ENCODE data around the gene NRM.

Gene NRM

GRCh38 chr6:30681766-30682142 lies 9.0 kb downstream of the NRM start (continued):
- TF ChIP-seq CSDC2 (CRISPR knock-in tag; IDR thresholded peaks at IDR 0.05) (no peak), RARB (CRISPR knock-in tag; IDR thresholded peaks at IDR 0.05) (no peak), PPARA (CRISPR knock-in tag; IDR thresholded peaks at IDR 0.05; ENCODE audit: borderline replicate concordance) (no peak), ZFP3 (CRISPR knock-in tag; IDR thresholded peaks at IDR 0.05) (no peak)

GRCh38 chr6:30679765-30680535 lies 10.8 kb downstream of the NRM start:
- TF ChIP-seq ISL1 (CRISPR knock-in tag; IDR thresholded peaks at IDR 0.05) (no peak), ZC3H10 (CRISPR knock-in tag; IDR thresholded peaks at IDR 0.05) (no peak), OSR1 (CRISPR knock-in tag; IDR thresholded peaks at IDR 0.05) (no peak), SNAI2 (CRISPR knock-in tag; IDR thresholded peaks at IDR 0.05) (no peak), BACH2 (CRISPR knock-in tag; IDR thresholded peaks at IDR 0.05; ENCODE audit: borderline replicate concordance) (no peak), CSRNP3 (CRISPR knock-in tag; IDR thresholded peaks at IDR 0.05) (no peak), TCF4 (CRISPR knock-in tag; IDR thresholded peaks at IDR 0.05; ENCODE audit: borderline replicate concordance) (no peak), CSDC2 (CRISPR knock-in tag; IDR thresholded peaks at IDR 0.05) (no peak), GLIS3 (CRISPR knock-in tag; IDR thresholded peaks at IDR 0.05) (no peak)
- no peak for ATAC-seq

GRCh38 chr6:30678964-30679726 lies 11.6 kb downstream of the NRM start:
- TF ChIP-seq SNAI2 (CRISPR knock-in tag; IDR thresholded peaks at IDR 0.05) (no peak), RARB (CRISPR knock-in tag; IDR thresholded peaks at IDR 0.05) (no peak), PATZ1 (CRISPR knock-in tag; IDR thresholded peaks at IDR 0.05; ENCODE audit: borderline replicate concordance) (no peak), BACH2 (CRISPR knock-in tag; IDR thresholded peaks at IDR 0.05; ENCODE audit: borderline replicate concordance) (no peak)
- peak; percentile 72 for ATAC-seq

- no peak for ATAC-seq
- TF ChIP-seq PATZ1 (CRISPR knock-in tag; IDR thresholded peaks at IDR 0.05; ENCODE audit: borderline replicate concordance) (no peak), CREB5 (CRISPR knock-in tag; IDR thresholded peaks at IDR 0.05; ENCODE audit: low read depth) (no peak), ZC3H10 (CRISPR knock-in tag; IDR thresholded peaks at IDR 0.05) (no peak), OSR1 (CRISPR knock-in tag; IDR thresholded peaks at IDR 0.05) (no peak), ZFP30 (CRISPR knock-in tag; IDR thresholded peaks at IDR 0.05) (no peak), ZNF8 (CRISPR knock-in tag; IDR thresholded peaks at IDR 0.05) (no peak), RARB (CRISPR knock-in tag; IDR thresholded peaks at IDR 0.05) (no peak), ISL1 (CRISPR knock-in tag; IDR thresholded peaks at IDR 0.05) (no peak), ZNF70 (CRISPR knock-in tag; IDR thresholded peaks at IDR 0.05) (no peak), ARNTL (CRISPR knock-in tag; IDR thresholded peaks at IDR 0.05; ENCODE audit: borderline replicate concordance, low read depth) (no peak), POU6F1 (CRISPR knock-in tag; IDR thresholded peaks at IDR 0.05; ENCODE audit: borderline replicate concordance, low read depth) (no peak), TCF4 (CRISPR knock-in tag; IDR thresholded peaks at IDR 0.05; ENCODE audit: borderline replicate concordance) (no peak), ZNF565 (CRISPR knock-in tag; conservative IDR thresholded peaks at IDR 0.05; ENCODE audit: low read depth) (no peak), SNAI2 (CRISPR knock-in tag; IDR thresholded peaks at IDR 0.05) (no peak)
These were observed 14.0 kb downstream of the NRM start for GRCh38 chr6:30676660-30677285.

Data from SK-N-SH treated with all-trans-retinoic acid at 6 μM for 48 hours (cell line).